Measurements from ENCODE around the gene CD3G. TPM values are rescaled to one million over a fixed set of nuclear protein-coding genes. Genes with fewer than 3 reads are reported as not detected.

Gene CD3G
- total RNA-seq, 3 donors from 2014 or later = 0.80 to 122 (median 1.2) TPM

DNA sequence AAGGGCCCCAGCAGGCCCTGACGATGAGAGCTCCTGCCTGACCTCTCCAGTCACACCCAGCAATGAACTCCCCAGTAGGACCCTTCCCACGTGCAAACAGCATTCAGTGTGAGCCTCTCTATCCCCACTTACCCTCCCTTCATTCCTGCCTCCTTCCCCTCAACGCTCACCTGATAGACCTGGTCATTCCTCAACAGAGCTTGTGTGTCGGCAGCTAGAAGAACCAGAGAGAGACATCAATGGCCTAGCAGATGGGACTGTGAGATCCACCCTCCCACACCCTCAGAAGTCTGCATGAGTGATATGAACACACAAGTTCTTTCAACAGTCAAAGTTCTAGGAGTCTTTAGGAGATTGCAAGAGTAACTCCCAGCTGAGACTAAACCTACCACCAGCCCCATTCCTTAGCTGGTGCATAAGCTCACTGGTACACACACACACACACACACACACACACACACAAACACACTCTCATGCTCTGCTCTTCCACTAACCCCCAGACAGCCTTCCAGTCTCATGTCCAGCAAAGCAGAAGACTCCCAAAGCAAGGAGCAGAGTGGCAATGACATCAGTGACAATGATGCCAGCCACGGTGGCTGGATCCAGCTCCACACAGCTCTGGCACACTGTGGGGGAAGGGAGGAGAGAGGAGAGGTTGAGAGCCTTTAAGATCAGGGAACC lies 4.7 kb upstream of the CD3G start:
- intact Hi-C loops (cut with DNase I; ENCODE audit: low total_unique reads) = no loop called here
- H3K27ac ChIP-seq = no peak overlapping the region
- no peak overlapping the region for H3K4me3 ChIP-seq
- H3K4me1 ChIP-seq = no peaks in the 10 kb centered on the region
- H3K36me3 ChIP-seq = no peaks in the 10 kb centered on the region
- H3K9me3 ChIP-seq = no peaks in the 10 kb centered on the region
- no peak for DNase-seq (ENCODE audit: low spot score in 2 of 2)
- peaks cover 0 to 4% of the 10 kb centered on the region in 2 donors for H3K27me3 ChIP-seq
- TF ChIP-seq CTCF (IDR thresholded peaks at IDR 0.05) (no peak), POLR2AphosphoS5 (IDR thresholded peaks at IDR 0.05) (no peak), POLR2A (IDR thresholded peaks at IDR 0.05) (no peak)

GRCh38 chr11:118340449-118340848 lies 3.7 kb upstream of the CD3G start:
- TF ChIP-seq POLR2AphosphoS5 (IDR thresholded peaks at IDR 0.05) (no peak), POLR2A (IDR thresholded peaks at IDR 0.05) (no peak), CTCF (IDR thresholded peaks at IDR 0.05) (no peak)
- no peaks in the 10 kb centered on the region for H3K4me1 ChIP-seq
- no peak overlapping the region for H3K4me3 ChIP-seq
- H3K36me3 ChIP-seq = no peaks in the 10 kb centered on the region
- intact Hi-C loops (cut with DNase I; ENCODE audit: low total_unique reads) = no loop called here
- no peaks in the 10 kb centered on the region for H3K9me3 ChIP-seq
- H3K27ac ChIP-seq = no peak overlapping the region
- H3K27me3 ChIP-seq = peaks cover 0 to 4% of the 10 kb centered on the region in 2 donors
- no peak for DNase-seq (ENCODE audit: low spot score in 2 of 2)

DNA sequence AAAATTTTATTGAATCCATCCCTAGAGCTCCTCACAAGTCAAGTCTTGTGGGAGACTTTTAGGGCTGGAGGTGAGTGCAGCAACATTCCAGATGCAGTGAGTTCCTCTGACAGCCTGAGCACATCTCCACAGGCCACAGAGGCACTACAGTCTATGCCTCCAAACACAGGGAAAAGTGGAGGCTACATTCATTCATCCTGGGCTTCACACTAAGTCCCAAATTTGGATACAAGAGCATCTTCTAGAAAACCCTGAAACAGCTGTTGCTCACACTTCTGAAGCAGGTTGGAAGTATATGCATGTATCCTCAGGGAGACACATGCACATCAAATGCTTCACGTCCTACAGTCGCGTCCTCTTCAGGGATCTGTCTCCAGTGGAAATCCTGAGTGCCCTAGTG lies 2.9 kb upstream of the CD3G start:
- intact Hi-C loops (cut with DNase I; ENCODE audit: low total_unique reads) = no loop called here

DNA sequence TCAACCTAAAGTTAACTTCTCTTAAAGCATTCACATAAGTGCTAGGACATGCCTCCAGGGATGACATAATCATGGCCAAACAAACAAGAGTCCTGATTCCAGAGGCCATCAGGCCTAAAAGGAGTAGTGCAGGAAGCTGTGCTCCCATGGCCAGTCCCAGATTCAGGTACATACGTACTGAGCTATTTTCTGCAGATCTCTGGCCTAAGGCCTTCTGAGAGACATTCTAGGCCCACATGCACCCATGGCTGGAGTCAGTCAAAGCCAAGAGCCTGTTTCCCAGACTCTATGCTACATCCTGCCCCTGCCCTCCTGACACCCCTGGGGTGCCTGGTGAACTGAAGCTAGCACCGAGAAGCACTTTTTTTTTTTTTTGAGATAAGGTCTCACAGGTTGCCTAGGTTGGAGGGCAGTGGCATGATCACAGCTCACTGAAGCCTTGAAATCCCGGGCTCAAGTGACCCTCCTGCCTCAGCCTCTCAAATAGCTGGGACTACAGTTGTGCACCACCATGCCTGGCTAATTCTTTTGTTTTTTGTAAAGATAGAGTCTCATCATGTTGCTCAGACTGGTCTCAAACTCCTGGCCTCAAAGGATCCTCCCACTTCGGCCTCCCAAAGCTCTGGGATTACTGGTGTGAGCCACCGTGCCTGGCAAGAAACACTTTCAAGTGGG lies 2.2 kb upstream of the CD3G start:
- Histone ChIP-seq H3K4me3 (peak overlapping the region in 1 of 3 donors; percentile 20), H3K4me1 (no peaks in the 10 kb centered on the region), H3K27me3 (peaks cover 0 to 4% of the 10 kb centered on the region in 2 donors), H3K9me3 (no peaks in the 10 kb centered on the region), H3K27ac (no peak overlapping the region), H3K36me3 (no peaks in the 10 kb centered on the region)
- TF ChIP-seq POLR2AphosphoS5 (IDR thresholded peaks at IDR 0.05) = no peak
- no peak for TF ChIP-seq CTCF (IDR thresholded peaks at IDR 0.05)
- no peak for TF ChIP-seq POLR2A (IDR thresholded peaks at IDR 0.05)
- DNase-seq (ENCODE audit: low spot score in 2 of 2) = no peak
- intact Hi-C loops (cut with DNase I; ENCODE audit: low total_unique reads) = no loop called here

More for the DNA sequence above, 2.9 kb upstream of the CD3G start:
- Histone ChIP-seq H3K4me1 (no peaks in the 10 kb centered on the region), H3K9me3 (no peaks in the 10 kb centered on the region), H3K4me3 (peak overlapping the region in 1 of 3 donors; percentile 20), H3K36me3 (no peaks in the 10 kb centered on the region), H3K27me3 (peaks cover 0 to 4% of the 10 kb centered on the region in 2 donors), H3K27ac (no peak overlapping the region)
- DNase-seq (ENCODE audit: low spot score in 2 of 2) = no peak
- TF ChIP-seq POLR2A (IDR thresholded peaks at IDR 0.05) (no peak), POLR2AphosphoS5 (IDR thresholded peaks at IDR 0.05) (no peak), CTCF (IDR thresholded peaks at IDR 0.05) (no peak)

DNA sequence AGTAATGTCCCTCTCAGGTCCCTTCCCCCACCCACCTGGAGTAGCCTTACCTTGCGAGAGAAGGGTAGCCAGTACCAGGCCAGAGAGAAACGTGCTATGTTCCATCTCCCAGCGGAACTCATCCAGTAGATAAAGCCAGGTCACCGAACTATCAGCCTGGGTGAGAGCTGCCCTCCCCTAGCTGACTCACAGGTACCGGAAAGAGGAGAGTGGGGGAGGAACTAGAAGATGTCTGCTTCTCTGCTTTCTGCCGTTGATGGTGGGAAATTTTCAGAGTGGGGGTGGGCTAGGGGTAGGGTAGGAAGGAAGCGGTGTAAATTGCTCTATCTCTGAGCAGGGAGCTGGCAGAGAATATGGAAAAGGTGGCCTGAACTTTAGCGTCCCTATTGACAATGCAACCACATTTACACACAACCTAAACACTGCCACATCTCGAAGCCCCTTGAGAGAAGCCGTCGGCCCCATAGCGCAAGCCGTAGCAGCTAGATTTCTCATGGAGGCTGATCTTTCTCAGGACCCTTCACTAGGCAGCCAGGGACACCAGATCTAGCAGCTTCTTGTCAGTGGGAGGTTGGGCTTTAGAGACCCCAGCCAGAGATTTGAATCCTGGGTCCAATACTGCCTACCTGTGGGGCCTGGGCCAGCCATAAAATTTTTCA lies 1.5 kb upstream of the CD3G start, which contains the start of gene CD3D:
Gene CD3D (minus strand): TSS at position 203 of the 659 bp plus-strand sequence. CDS start 98 bp downstream, at position 105.
- no peaks in the 10 kb centered on the region for H3K36me3 ChIP-seq

More for the DNA sequence above, 1.5 kb upstream of the CD3G start, which contains the start of gene CD3D:
- TF ChIP-seq POLR2A (IDR thresholded peaks at IDR 0.05) (no peak), CTCF (IDR thresholded peaks at IDR 0.05) (no peak), POLR2AphosphoS5 (IDR thresholded peaks at IDR 0.05) (no peak)
- no peak for DNase-seq (ENCODE audit: low spot score in 2 of 2)
- peak within 1 kb of the TSS in 1 of 3 donors; percentile 20 for H3K4me3 ChIP-seq
- H3K27me3 ChIP-seq = peaks cover 0 to 5% of the 10 kb centered on the region in 2 donors
- intact Hi-C loops (cut with DNase I; ENCODE audit: low total_unique reads) = no loop called here
- no peaks in the 10 kb centered on the region for H3K9me3 ChIP-seq
- H3K4me1 ChIP-seq = no peaks in the 10 kb centered on the region
- no peak within 1 kb of the TSS for H3K27ac ChIP-seq

Data from breast epithelium (tissue), 4 donors.